Right lobe of liver (tissue), 4 donors: ENCODE measurements around the gene KCNMA1.

Experiments used
- CTCF ChIP-seq, 4 donors: fragments of 200-600 bp in 3 of 4; fragments of 450-650 bp in 1 of 4; IDR thresholded peaks; one replicate each; pipeline versions ENCODE4 v1.5.1 to v1.8.0; 2016 to 2022; ENCODE audit warnings: antibody characterized with exemption in 4 of 4, mild to moderate bottlenecking in 2 of 4
- POLR2A ChIP-seq: fragments of 450-650 bp; IDR thresholded peaks from one replicate; pipeline ENCODE4 v1.6.1; 2017; ENCODE audit warnings: antibody characterized with exemption, mild to moderate bottlenecking
- donor health status: DM: no; HTN: no; CAD: no.
- donor health status: DM: no; HTN: no; CAD: no.
- donor health status: DM: no; HTN: yes; CAD: no.

GRCh38 chr10:77451886-77452285 lies 185.7 kb downstream of the KCNMA1 start:
- TF ChIP-seq CTCF (IDR thresholded peaks at IDR 0.05): no peak
- no peak for TF ChIP-seq POLR2A
